SJCRH30 (cell line): ENCODE results near the gene POU3F3. TPM values are rescaled to one million over a fixed set of nuclear protein-coding genes. Genes with fewer than 3 reads are reported as not detected.

Source experiments
- DNase-seq, 2 experiments: peaks; one replicate each; pipeline ENCODE4 v3.0.0-alpha.2; 2015 to 2020
- H3K27ac ChIP-seq: fragments of 250-450 bp; sonication (Bioruptor Pico); 2 replicates; pipeline ENCODE4 v1.5.1; 2020; ENCODE audit warnings: mild to moderate bottlenecking, moderate library complexity
- H3K27me3 ChIP-seq: fragments of 250-450 bp; sonication (Bioruptor Pico); 2 replicates; pipeline ENCODE4 v1.5.1; 2020; ENCODE audit warnings: mild to moderate bottlenecking, moderate library complexity
- H3K36me3 ChIP-seq: fragments of 250-450 bp; sonication (Bioruptor Pico); 2 replicates; pipeline ENCODE4 v1.5.1; 2020; ENCODE audit warnings: mild to moderate bottlenecking, moderate library complexity
- H3K4me1 ChIP-seq: fragments of 250-450 bp; sonication (Bioruptor Pico); 2 replicates; pipeline ENCODE4 v1.5.1; 2020; ENCODE audit warnings: mild to moderate bottlenecking, moderate library complexity
- H3K4me3 ChIP-seq: fragments of 250-450 bp; sonication (Bioruptor Pico); 2 replicates; pipeline ENCODE4 v1.5.1; 2020; ENCODE audit warnings: mild to moderate bottlenecking, moderate library complexity
- H3K9me3 ChIP-seq: fragments of 250-450 bp; sonication (Bioruptor Pico); replicated peaks from 2 replicates; pipeline ENCODE4 v1.5.1; 2020; ENCODE audit warnings: mild to moderate bottlenecking, moderate library complexity
- total RNA-seq: library from RNA; depleted of rRNA; stranded (reverse); fragments of >200 nt; shearing (Covaris generic); gene quantifications from 2 replicates; pipeline ENCODE4 v1.2.3, GENCODE V29; 2014; rRNA removed

POU3F3 gene
- total RNA-seq, 1 experiment from 2014 or later = 2.4 TPM

- no peaks in the 10 kb centered on the region for H3K36me3 ChIP-seq
- no peaks in the 10 kb centered on the region for H3K4me1 ChIP-seq
- no peaks in the 10 kb centered on the region for H3K9me3 ChIP-seq
- no peak overlapping the region for H3K4me3 ChIP-seq
- DNase-seq = no peak
- no peak overlapping the region for H3K27ac ChIP-seq
- H3K27me3 ChIP-seq = peaks cover 3% of the 10 kb centered on the region; the same call in 1 of the 2 replicates
Observed at GRCh38 chr2:104889291-104889959, 35.5 kb downstream of the POU3F3 start.

- Histone ChIP-seq H3K27ac (no peak overlapping the region), H3K4me1 (no peaks in the 10 kb centered on the region), H3K27me3 (peaks cover 3% of the 10 kb centered on the region; the same call in 1 of the 2 replicates)
Observed at GRCh38 chr2:104889960-104890684, 36.2 kb downstream of the POU3F3 start.

GRCh38 chr2:104890685-104891069 is 36.8 kb downstream of the POU3F3 start:
- Histone ChIP-seq H3K4me1 (no peaks in the 10 kb centered on the region), H3K9me3 (no peaks in the 10 kb centered on the region), H3K27me3 (peaks cover 3% of the 10 kb centered on the region; the same call in 1 of the 2 replicates), H3K27ac (no peak overlapping the region), H3K36me3 (no peaks in the 10 kb centered on the region), H3K4me3 (no peak overlapping the region)
- DNase-seq = no peak

More at GRCh38 chr2:104889960-104890684, 36.2 kb downstream of the POU3F3 start:
- Histone ChIP-seq H3K36me3 (no peaks in the 10 kb centered on the region), H3K4me3 (no peak overlapping the region), H3K9me3 (no peaks in the 10 kb centered on the region)
- no peak for DNase-seq

GRCh38 chr2:104891145-104891544 is 37.2 kb downstream of the POU3F3 start:
- Histone ChIP-seq H3K27me3 (peaks cover 3% of the 10 kb centered on the region; the same call in 1 of the 2 replicates), H3K9me3 (no peaks in the 10 kb centered on the region), H3K4me3 (no peak overlapping the region), H3K36me3 (no peaks in the 10 kb centered on the region), H3K27ac (no peak overlapping the region), H3K4me1 (no peaks in the 10 kb centered on the region)
- DNase-seq = no peak

GRCh38 chr2:104896446-104896845 is 42.5 kb downstream of the POU3F3 start:
- H3K4me1 ChIP-seq = no peaks in the 10 kb centered on the region
- H3K4me3 ChIP-seq = no peak overlapping the region
- H3K27ac ChIP-seq = no peak overlapping the region
- H3K36me3 ChIP-seq = no peaks in the 10 kb centered on the region
- H3K9me3 ChIP-seq = no peaks in the 10 kb centered on the region
- DNase-seq = no peak
- no peaks in the 10 kb centered on the region; the same call in 1 of the 2 replicates for H3K27me3 ChIP-seq

- H3K4me3 ChIP-seq = no peak overlapping the region
- H3K36me3 ChIP-seq = no peaks in the 10 kb centered on the region
- no peak for DNase-seq
- no peaks in the 10 kb centered on the region for H3K9me3 ChIP-seq
- H3K4me1 ChIP-seq = no peaks in the 10 kb centered on the region
- no peak overlapping the region for H3K27ac ChIP-seq
- H3K27me3 ChIP-seq = no peaks in the 10 kb centered on the region; the same call in 1 of the 2 replicates
Observed at GRCh38 chr2:104897515-104898184, 43.7 kb downstream of the POU3F3 start.

GRCh38 chr2:104900608-104901007 is 46.7 kb downstream of the POU3F3 start:
- H3K27me3 ChIP-seq = no peaks in the 10 kb centered on the region; the same call in 1 of the 2 replicates
- no peaks in the 10 kb centered on the region for H3K36me3 ChIP-seq
- H3K9me3 ChIP-seq = no peaks in the 10 kb centered on the region
- H3K4me1 ChIP-seq = no peaks in the 10 kb centered on the region
- DNase-seq = no peak
- H3K27ac ChIP-seq = no peak overlapping the region
- no peak overlapping the region for H3K4me3 ChIP-seq

- Histone ChIP-seq H3K27ac (no peak overlapping the region), H3K27me3 (no peaks in the 10 kb centered on the region; the same call in 1 of the 2 replicates), H3K4me1 (no peaks in the 10 kb centered on the region), H3K4me3 (no peak overlapping the region), H3K36me3 (no peaks in the 10 kb centered on the region), H3K9me3 (no peaks in the 10 kb centered on the region)
- no peak for DNase-seq
Observed at GRCh38 chr2:104901037-104901881, 47.3 kb downstream of the POU3F3 start.

GRCh38 chr2:104902317-104902716 is 48.4 kb downstream of the POU3F3 start:
- Histone ChIP-seq H3K27ac (no peak overlapping the region), H3K9me3 (no peaks in the 10 kb centered on the region), H3K27me3 (no peaks in the 10 kb centered on the region; the same call in 1 of the 2 replicates), H3K4me3 (no peak overlapping the region), H3K36me3 (no peaks in the 10 kb centered on the region), H3K4me1 (no peaks in the 10 kb centered on the region)
- DNase-seq = no peak

Other genes starting within 250 kb of the POU3F3 start
- 51.1 and 54.5 TPM in 2 replicates for gene MRPS9, start 184.0 kb downstream of the POU3F3 start, total RNA-seq